ENCODE data around the gene LRRC74A. TPM values are rescaled to one million over a fixed set of nuclear protein-coding genes. Genes with fewer than 3 reads are reported as not detected.
A peak's percentile ranks its signal among the peaks of the same experiment; 100 is the strongest.

Gene LRRC74A
- total RNA-seq, 4 donors from 2014 or later: not detected

DNA sequence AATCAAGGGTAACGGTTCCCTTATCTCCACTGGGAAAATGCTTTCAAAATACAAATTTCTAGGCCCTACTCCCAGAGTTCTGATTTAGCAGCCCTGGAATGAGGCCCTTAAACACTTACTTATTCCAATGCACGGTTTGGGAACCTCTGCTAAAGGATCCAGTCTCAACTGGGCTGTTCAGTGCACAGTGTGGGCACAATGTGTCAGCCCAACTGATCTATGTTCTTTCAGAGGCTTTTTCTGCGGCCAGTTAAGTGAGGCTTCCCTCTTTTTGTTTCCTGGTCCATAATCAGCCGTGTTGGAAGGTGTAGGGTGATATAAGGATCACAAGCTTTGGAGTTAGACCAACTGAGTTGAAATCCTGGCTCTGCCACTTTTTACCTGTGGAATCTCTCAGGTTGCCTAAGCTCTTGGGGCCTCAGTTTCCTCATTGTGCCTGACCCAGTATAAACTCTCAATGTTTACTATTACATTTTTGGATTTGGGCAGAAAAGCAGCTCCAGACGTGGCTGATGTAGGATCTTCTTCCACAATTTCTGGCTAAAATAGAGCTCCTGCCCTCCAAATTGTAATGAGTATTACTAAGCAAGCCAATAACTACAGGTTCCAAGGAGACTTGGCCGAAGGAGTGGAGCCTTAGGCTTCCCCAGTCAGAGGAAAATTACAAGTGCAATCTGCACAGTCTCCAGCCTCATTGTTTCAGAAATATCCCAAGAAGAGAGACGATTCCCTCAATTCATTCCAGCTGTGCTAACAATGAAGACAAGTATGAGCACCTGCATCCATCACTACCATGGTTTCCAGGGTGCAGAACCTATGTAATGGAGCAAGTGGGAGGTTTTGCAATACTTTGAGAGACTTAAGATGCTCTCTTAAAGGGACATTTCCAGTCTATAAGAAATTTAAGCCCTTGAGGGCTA lies 11.2 kb upstream of the LRRC74A start:
- 45% methylated on average over 7 of the region's 7 CpGs for WGBS

GRCh38 chr14:76820700-76821099 lies 5.5 kb upstream of the LRRC74A start:
- H3K4me1 ChIP-seq: no peaks in the 10 kb centered on the region
- H3K4me3 ChIP-seq: no peak overlapping the region
- no peak for DNase-seq (ENCODE audit: low spot score in 2 of 2)
- no peaks in the 10 kb centered on the region for H3K9me3 ChIP-seq
- no peak for TF ChIP-seq EP300 (IDR thresholded peaks at IDR 0.05)
- TF ChIP-seq POLR2A (IDR thresholded peaks at IDR 0.05): no peak
- TF ChIP-seq POLR2AphosphoS5 (IDR thresholded peaks at IDR 0.05): no peak
- TF ChIP-seq, protein P1, sequence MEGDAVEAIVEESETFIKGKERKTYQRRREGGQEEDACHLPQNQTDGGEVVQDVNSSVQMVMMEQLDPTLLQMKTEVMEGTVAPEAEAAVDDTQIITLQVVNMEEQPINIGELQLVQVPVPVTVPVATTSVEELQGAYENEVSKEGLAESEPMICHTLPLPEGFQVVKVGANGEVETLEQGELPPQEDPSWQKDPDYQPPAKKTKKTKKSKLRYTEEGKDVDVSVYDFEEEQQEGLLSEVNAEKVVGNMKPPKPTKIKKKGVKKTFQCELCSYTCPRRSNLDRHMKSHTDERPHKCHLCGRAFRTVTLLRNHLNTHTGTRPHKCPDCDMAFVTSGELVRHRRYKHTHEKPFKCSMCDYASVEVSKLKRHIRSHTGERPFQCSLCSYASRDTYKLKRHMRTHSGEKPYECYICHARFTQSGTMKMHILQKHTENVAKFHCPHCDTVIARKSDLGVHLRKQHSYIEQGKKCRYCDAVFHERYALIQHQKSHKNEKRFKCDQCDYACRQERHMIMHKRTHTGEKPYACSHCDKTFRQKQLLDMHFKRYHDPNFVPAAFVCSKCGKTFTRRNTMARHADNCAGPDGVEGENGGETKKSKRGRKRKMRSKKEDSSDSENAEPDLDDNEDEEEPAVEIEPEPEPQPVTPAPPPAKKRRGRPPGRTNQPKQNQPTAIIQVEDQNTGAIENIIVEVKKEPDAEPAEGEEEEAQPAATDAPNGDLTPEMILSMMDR (IDR thresholded peaks at IDR 0.05): no peak
- no peaks in the 10 kb centered on the region for H3K27me3 ChIP-seq
- 81% methylated on average over 2 of the region's 2 CpGs for WGBS
- H3K27ac ChIP-seq: no peak overlapping the region
- no peaks in the 10 kb centered on the region for H3K36me3 ChIP-seq

More for the DNA sequence above, 11.2 kb upstream of the LRRC74A start:
- H3K4me3 ChIP-seq: no peak overlapping the region
- no peaks in the 10 kb centered on the region for H3K36me3 ChIP-seq
- DNase-seq (ENCODE audit: low spot score in 2 of 2): no peak
- H3K9me3 ChIP-seq: no peaks in the 10 kb centered on the region
- TF ChIP-seq POLR2AphosphoS5 (IDR thresholded peaks at IDR 0.05) (no peak), POLR2A (IDR thresholded peaks at IDR 0.05) (no peak), EP300 (IDR thresholded peaks at IDR 0.05) (no peak)
- TF ChIP-seq, protein P1 (IDR thresholded peaks at IDR 0.05): no peak
- H3K4me1 ChIP-seq: peaks cover 16% of the 10 kb centered on the region
- H3K27ac ChIP-seq: no peak overlapping the region
- H3K27me3 ChIP-seq: no peaks in the 10 kb centered on the region

DNA sequence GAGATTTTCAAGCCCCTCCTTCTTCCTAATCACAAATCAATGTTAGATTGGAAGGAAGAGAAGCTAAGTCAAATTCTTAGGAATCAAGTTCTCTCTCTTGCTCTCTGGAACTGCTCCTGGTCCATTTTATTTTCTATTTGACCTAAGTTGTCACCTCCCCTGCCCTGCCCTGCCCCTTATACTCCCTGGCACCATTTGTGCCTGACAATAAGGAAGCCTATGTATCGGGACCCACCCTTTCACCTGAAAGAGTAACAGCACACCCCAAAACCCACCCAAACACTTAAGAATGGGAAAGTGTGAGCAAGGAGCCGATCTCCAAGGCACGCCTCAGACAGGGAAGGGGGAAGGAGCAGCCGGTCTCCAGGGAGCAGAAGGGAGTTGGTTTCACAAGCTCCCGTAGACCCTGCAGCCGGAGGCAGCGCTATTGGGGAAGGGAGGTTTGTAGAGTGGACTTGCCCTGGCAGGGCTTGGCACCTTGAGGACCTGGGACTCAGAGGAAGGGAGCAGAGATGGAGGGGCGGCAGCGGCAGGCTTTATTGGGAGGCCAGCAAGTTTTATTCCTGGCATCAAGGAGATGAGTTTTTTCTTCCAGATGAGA lies 1.6 kb downstream of the LRRC74A start:
- TF ChIP-seq EP300 (IDR thresholded peaks at IDR 0.05) (no peak), POLR2AphosphoS5 (IDR thresholded peaks at IDR 0.05) (no peak), POLR2A (IDR thresholded peaks at IDR 0.05) (no peak)
- TF ChIP-seq, protein P1 (IDR thresholded peaks at IDR 0.05): no peak
- peaks cover 17% of the 10 kb centered on the region for H3K4me1 ChIP-seq
- no peaks in the 10 kb centered on the region for H3K27me3 ChIP-seq
- H3K36me3 ChIP-seq: no peaks in the 10 kb centered on the region
- DNase-seq (ENCODE audit: low spot score in 2 of 2): no peak
- 63% methylated on average over 9 of the region's 9 CpGs for WGBS
- peak overlapping the region; percentile 64 for H3K27ac ChIP-seq
- no peaks in the 10 kb centered on the region for H3K9me3 ChIP-seq
- H3K4me3 ChIP-seq: peak overlapping the region; percentile 36

DNA sequence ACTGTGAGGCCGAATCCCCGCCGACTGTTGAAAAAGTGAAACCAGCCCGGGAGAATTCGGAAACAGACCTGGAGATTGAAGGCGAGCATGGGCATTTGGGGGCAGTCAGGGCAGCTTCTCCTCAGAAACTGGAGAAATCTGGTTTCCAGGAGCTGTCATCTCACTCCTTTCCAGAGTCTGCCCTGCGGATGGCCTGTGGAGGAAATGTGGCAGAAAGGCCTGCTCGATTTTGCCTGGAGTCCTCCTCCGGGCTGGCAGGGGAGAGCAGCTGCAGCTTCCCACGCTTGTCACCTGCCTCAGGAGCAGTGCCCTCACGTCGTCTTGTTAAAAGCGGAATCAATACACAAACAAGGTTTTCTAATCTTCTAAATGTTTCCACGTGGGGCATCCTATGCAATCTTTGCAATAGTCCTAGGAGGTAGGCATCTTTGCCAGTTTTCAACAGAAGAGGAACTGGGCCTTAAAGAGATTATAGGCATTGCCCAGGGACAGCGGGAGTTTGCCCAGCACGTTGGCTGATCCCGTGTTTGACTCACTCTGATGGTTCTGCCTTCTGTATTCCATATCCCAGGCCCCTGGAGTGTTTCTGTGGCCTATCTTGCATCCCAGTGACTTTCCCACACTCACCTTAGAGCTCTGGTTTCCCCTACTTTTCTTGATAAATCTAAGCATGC lies 2.3 kb downstream of the LRRC74A start:
- peaks cover 17% of the 10 kb centered on the region for H3K4me1 ChIP-seq
- TF ChIP-seq POLR2AphosphoS5 (IDR thresholded peaks at IDR 0.05) (no peak), POLR2A (IDR thresholded peaks at IDR 0.05) (no peak)
- TF ChIP-seq, protein P1 (IDR thresholded peaks at IDR 0.05): no peak
- no peaks in the 10 kb centered on the region for H3K9me3 ChIP-seq
- 70% methylated on average over 17 of the region's 17 CpGs for WGBS
- peak overlapping the region; percentile 36 for H3K4me3 ChIP-seq
- H3K36me3 ChIP-seq: no peaks in the 10 kb centered on the region
- no peak for DNase-seq (ENCODE audit: low spot score in 2 of 2)
- H3K27ac ChIP-seq: peak overlapping the region; percentile 64
- no peaks in the 10 kb centered on the region for H3K27me3 ChIP-seq

- Histone ChIP-seq H3K27me3 (no peaks in the 10 kb centered on the region), H3K4me3 (no peak overlapping the region), H3K36me3 (no peaks in the 10 kb centered on the region), H3K9me3 (no peaks in the 10 kb centered on the region), H3K27ac (peak overlapping the region; percentile 64), H3K4me1 (peaks cover 17% of the 10 kb centered on the region)
- no peak for DNase-seq (ENCODE audit: low spot score in 2 of 2)
- WGBS: 59% methylated on average over 3 of the region's 3 CpGs
- TF ChIP-seq POLR2AphosphoS5 (IDR thresholded peaks at IDR 0.05) (no peak), EP300 (IDR thresholded peaks at IDR 0.05) (no peak), POLR2A (IDR thresholded peaks at IDR 0.05) (no peak)
- TF ChIP-seq, protein P1 (IDR thresholded peaks at IDR 0.05): no peak
These were observed 2.8 kb downstream of the LRRC74A start for GRCh38 chr14:76829013-76829365.
